HepG2 (cell line): Measurements from ENCODE around the gene TMEM107. TPM values are rescaled to one million over a fixed set of nuclear protein-coding genes. Genes with fewer than 3 reads are reported as not detected.

Experiments
- AFF4 ChIP-seq: sonication (generic); formaldehyde crosslinking; IDR thresholded peaks from 2 replicates; pipeline ENCODE4 v1.4.0; 2020; ENCODE audit warnings: missing genetic modification reagents
- ATF1 ChIP-seq: IDR thresholded peaks from 2 replicates; pipeline ENCODE4 v1.6.1; 2016; ENCODE audit warnings: mild to moderate bottlenecking, control low read depth
- BRF2 ChIP-seq: sonication (generic); formaldehyde crosslinking; IDR thresholded peaks from 2 replicates; pipeline ENCODE4 v1.8.1; 2022; ENCODE audit warnings: mild to moderate bottlenecking, missing genetic modification reagents
- ELF1 ChIP-seq: sonication (generic); formaldehyde crosslinking; IDR thresholded peaks from 2 replicates; pipeline ENCODE4 v1.4.0; 2020; ENCODE audit warnings: missing genetic modification reagents
- GPBP1L1 ChIP-seq: sonication (generic); formaldehyde crosslinking; IDR thresholded peaks from 2 replicates; pipeline ENCODE4 v1.5.0; 2020; ENCODE audit warnings: mild to moderate bottlenecking, missing genetic modification reagents
- IKZF5 ChIP-seq: IDR thresholded peaks from 2 replicates; pipeline ENCODE4 v1.6.1; 2018; ENCODE audit warnings: missing genetic modification reagents, mild to moderate bottlenecking, missing compliant biosample characterization
- NR0B2 ChIP-seq: sonication (generic); formaldehyde crosslinking; IDR thresholded peaks from 2 replicates; pipeline ENCODE4 v1.4.0; 2020; ENCODE audit warnings: mild to moderate bottlenecking, missing genetic modification reagents
- RARA ChIP-seq: IDR thresholded peaks from 2 replicates; pipeline ENCODE4 v1.6.1; 2016; ENCODE audit warnings: missing genetic modification reagents, missing compliant biosample characterization
- RCOR2 ChIP-seq: IDR thresholded peaks from 2 replicates; pipeline ENCODE4 v1.6.1; 2016; ENCODE audit warnings: missing biosample characterization, missing genetic modification reagents
- SATB2 ChIP-seq: sonication (generic); formaldehyde crosslinking; IDR thresholded peaks from 2 replicates; pipeline ENCODE4 v1.5.0; 2020; ENCODE audit warnings: missing genetic modification reagents
- USF2 ChIP-seq, 2 experiments: sonication (generic) in 1 of 2; formaldehyde crosslinking in 1 of 2; IDR thresholded peaks; 2 replicates each; pipeline versions ENCODE4 v1.5.1 to v1.6.1; 2011 to 2020; ENCODE audit warnings: borderline replicate concordance in 1 of 2, low read depth in 1 of 2, low read length in 1 of 2, mild to moderate bottlenecking in 1 of 2, missing genetic modification reagents in 1 of 2, moderate library complexity in 1 of 2
- ZFP36 ChIP-seq: fragments of 150-350 bp; IDR thresholded peaks from 2 replicates; pipeline ENCODE4 v1.6.1; 2018; ENCODE audit warnings: borderline replicate concordance, low read length, low read depth; ENCODE audit not compliant: partially characterized antibody
- ZNF10 ChIP-seq: sonication (generic); formaldehyde crosslinking; IDR thresholded peaks from 2 replicates; pipeline ENCODE4 v1.4.0; 2020; ENCODE audit warnings: mild to moderate bottlenecking, low read depth, missing genetic modification reagents, borderline replicate concordance
- ZNF224 ChIP-seq: sonication (generic); formaldehyde crosslinking; IDR thresholded peaks from 2 replicates; pipeline ENCODE4 v1.5.0; 2020; ENCODE audit warnings: mild to moderate bottlenecking, missing genetic modification reagents
- ZNF468 ChIP-seq: sonication (generic); formaldehyde crosslinking; IDR thresholded peaks from 2 replicates; pipeline ENCODE4 v1.8.0; 2022; ENCODE audit warnings: mild to moderate bottlenecking, moderate library complexity, missing genetic modification reagents
- ZNF768 ChIP-seq: sonication (generic); formaldehyde crosslinking; IDR thresholded peaks from 2 replicates; pipeline ENCODE4 v1.4.0; 2020; ENCODE audit warnings: missing genetic modification reagents
- ZNF772 ChIP-seq: sonication (generic); formaldehyde crosslinking; IDR thresholded peaks from 2 replicates; pipeline ENCODE4 v1.5.0; 2020; ENCODE audit warnings: mild to moderate bottlenecking, missing genetic modification reagents
- ZNF776 ChIP-seq: sonication (generic); formaldehyde crosslinking; IDR thresholded peaks from 2 replicates; pipeline ENCODE4 v1.4.0; 2020; ENCODE audit warnings: mild to moderate bottlenecking, missing genetic modification reagents
- polyA plus RNA-seq, 8 experiments: library from polyadenylated mRNA; depleted of rRNA in 3 of 8; stranded (reverse) in 7 of 8; unstranded in 1 of 8; fragments of >200 nt; fragmentation: Illumina TruSeq in 4 of 8; extraction: Trizol in 4 of 8; gene quantifications; 2 replicates each; pipeline versions ENCODE4 v1.2.1 to v1.2.3, GENCODE V29; 2011 to 2016; ENCODE audit warnings: low read depth in 4 of 8, missing spikeins in 1 of 8, mixed read lengths in 1 of 8; ENCODE audit not compliant: insufficient read depth in 1 of 8
- total RNA-seq, 5 experiments: library from RNA; depleted of rRNA; stranded (reverse); fragments of >200 nt; fragmentation: Illumina TruSeq; extraction: Trizol; gene quantifications; 2 replicates each; pipeline ENCODE4 v1.2.3, GENCODE V29; 2016; ENCODE audit warnings: low read depth in 1 of 5

TMEM107 gene
- total and polyA plus RNA-seq, 2 of the 13 experiments (the other 11 are each of a cell fraction or from before 2014, with no cell fraction given): 7.2 to 15.3 TPM

GRCh38 chr17:8173056-8173870 lies 2.9 kb downstream of the TMEM107 start (continued):
- TF ChIP-seq IKZF5: peak; percentile 99
- TF ChIP-seq ZNF772 (CRISPR knock-in tag): peak; percentile 73
- TF ChIP-seq NR0B2 (CRISPR knock-in tag): 0 out of 2 replicates have a peak, but pooled peaks have one; percentile 25
- TF ChIP-seq SATB2 (CRISPR knock-in tag): peak; percentile 79; the same call in 1 of the 2 replicates
- no peak for TF ChIP-seq ZNF776 (CRISPR knock-in tag)
- peak; percentile 81 for TF ChIP-seq RARA (CRISPR knock-in tag)
- TF ChIP-seq USF2 (IDR thresholded peaks at IDR 0.05; ENCODE audit: low read depth, low read length): no peak
- 0 out of 2 replicates have a peak, but pooled peaks have one; percentile 53 for TF ChIP-seq USF2 (CRISPR knock-in tag; IDR thresholded peaks at IDR 0.05; ENCODE audit: borderline replicate concordance)
- peak; percentile 82 for TF ChIP-seq BRF2 (CRISPR knock-in tag)
- TF ChIP-seq ZNF224 (CRISPR knock-in tag): no peak
- TF ChIP-seq ZFP36: no peak
- peak; percentile 96 for TF ChIP-seq ZNF468 (CRISPR knock-in tag)
- peak; percentile 73 for TF ChIP-seq ELF1 (CRISPR knock-in tag)
- peak; percentile 26; the same call in 1 of the 2 replicates for TF ChIP-seq ZNF768 (CRISPR knock-in tag)
- no peak for TF ChIP-seq GPBP1L1 (CRISPR knock-in tag)
- TF ChIP-seq ATF1 (CRISPR knock-in tag): peak; percentile 80
- TF ChIP-seq RCOR2: peak; percentile 93
- no peak for TF ChIP-seq ZNF10 (CRISPR knock-in tag)
- peak; percentile 100 for TF ChIP-seq AFF4 (CRISPR knock-in tag)
